GM12892 (cell line): ENCODE results near the gene RGS11.

ENCODE experiments used
- POLR2A ChIP-seq: IDR thresholded peaks from 2 replicates; pipeline ENCODE4 v1.6.1; 2011; ENCODE audit warnings: low read depth, low read length, control low read depth
- POLR2AphosphoS5 ChIP-seq: IDR thresholded peaks from 2 replicates; pipeline ENCODE4 v1.6.1; 2011; ENCODE audit warnings: low read depth, low read length, control low read depth
- TAF1 ChIP-seq: IDR thresholded peaks from 2 replicates; pipeline ENCODE4 v1.6.1; 2011; ENCODE audit warnings: low read depth, mild to moderate bottlenecking, control low read depth, low read length, borderline replicate concordance

DNA sequence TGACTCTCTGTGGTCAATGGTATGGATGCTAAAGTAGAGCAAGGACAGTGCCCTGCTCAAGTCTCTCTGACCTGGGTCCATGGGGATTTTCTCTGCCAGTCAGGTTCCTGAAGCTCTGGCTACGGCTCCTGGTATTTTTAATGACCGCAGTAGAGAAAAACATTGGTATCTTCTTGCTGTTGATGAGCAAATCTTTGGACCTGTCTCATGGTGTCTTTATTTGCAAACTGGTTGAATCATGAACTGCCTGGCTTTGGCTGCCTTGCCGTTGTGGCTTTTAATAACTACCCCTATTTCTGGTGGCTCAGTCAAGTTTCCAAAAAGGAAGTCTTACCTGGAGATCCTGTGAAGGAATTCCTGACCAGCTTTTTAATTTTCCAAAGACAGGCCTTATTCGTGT is 32.4 kb downstream of the RGS11 start:
- TF ChIP-seq POLR2A (no peak), POLR2AphosphoS5 (no peak), TAF1 (no peak)
